Thyroid gland (tissue), 4 donors: Measurements from ENCODE around the gene SPRR1B. TPM values are rescaled to one million over a fixed set of nuclear protein-coding genes. Genes with fewer than 3 reads are reported as not detected.
"Not testable (repeated sequence)": the region's sequence is repeated elsewhere in the genome, so short reads cannot be mapped to it uniquely, and the experiment has no call there.

Source experiments
- DNase-seq, 2 donors: peaks; one replicate each; pipeline ENCODE4 v3.0.0-alpha.2; 2019
- H3K27ac ChIP-seq, 3 donors: fragments of 200-600 bp; sonication (generic); 1 replicate in 2 of 3; 2 replicates in 1 of 3; pipeline ENCODE4 v1.5.1; 2016 to 2019; ENCODE audit warnings: mild to moderate bottlenecking in 1 of 3, moderate library complexity in 1 of 3
- H3K27me3 ChIP-seq: fragments of 200-600 bp; sonication (generic); one replicate; pipeline ENCODE4 v1.5.1; 2019
- H3K36me3 ChIP-seq, 2 donors: fragments of 200-600 bp; sonication (generic); one replicate each; pipeline ENCODE4 v1.5.1; 2016 to 2019
- H3K4me1 ChIP-seq, 2 donors: fragments of 200-600 bp; sonication (generic); one replicate each; pipeline ENCODE4 v1.5.1; 2017 to 2019
- H3K4me3 ChIP-seq, 3 donors: fragments of 200-600 bp; sonication (generic); replicated peaks in 1 of 3; 1 replicate in 2 of 3; 2 replicates in 1 of 3; pipeline ENCODE4 v1.5.1; 2016; ENCODE audit warnings: mild to moderate bottlenecking in 1 of 3
- H3K9me3 ChIP-seq: fragments of 200-600 bp; sonication (generic); one replicate; pipeline ENCODE4 v1.5.1; 2017
- CTCF ChIP-seq, 6 experiments: fragments of 200-600 bp in 3 of 6; fragments of 450-650 bp in 3 of 6; sonication (generic) in 3 of 6; IDR thresholded peaks; one replicate each; pipeline ENCODE4 v1.5.1; 2016 to 2019; ENCODE audit warnings: antibody characterized with exemption in 6 of 6, mild to moderate bottlenecking in 2 of 6, inconsistent platforms in 1 of 6, moderate library complexity in 1 of 6
- POLR2A ChIP-seq, 2 donors: fragments of 450-650 bp; IDR thresholded peaks; one replicate each; pipeline ENCODE4 v1.6.1; 2017; ENCODE audit warnings: antibody characterized with exemption in 2 of 2, mild to moderate bottlenecking in 2 of 2, moderate library complexity in 1 of 2
- WGBS, 2 donors: methylation state at CpG; one replicate each; pipeline ENCODE4 v1.1.5; 2017; 5-methylcytosine and 5-hydroxymethylcytosine counted together
- intact Hi-C: fragments of 100-400 bp; cut with DNase I; formaldehyde crosslinking; loops from one replicate; pipeline ENCODE4 v1.15.1; 2023
- total RNA-seq, 4 donors: library from RNA; depleted of rRNA; stranded (reverse); fragments of >200 nt; gene quantifications; one replicate each; pipeline ENCODE4 v1.2.3, GENCODE V29; 2016

The SPRR1B gene
- total RNA-seq, 4 donors from 2014 or later: not detected

GRCh38 chr1:152999818-153000217 lies 31.2 kb upstream of the SPRR1B start:
- TF ChIP-seq POLR2A (IDR thresholded peaks at IDR 0.05) (no peak), CTCF (IDR thresholded peaks at IDR 0.05) (no peak)
- H3K9me3 ChIP-seq: no peaks in the 10 kb centered on the region
- no peak overlapping the region for H3K4me3 ChIP-seq
- no peaks in the 10 kb centered on the region for H3K27me3 ChIP-seq
- WGBS, 2 donors: 52 to 68% methylated on average over 6 of the region's 6 CpGs
- DNase-seq: no peak
- H3K36me3 ChIP-seq: no peaks in the 10 kb centered on the region
- H3K4me1 ChIP-seq: no peaks in the 10 kb centered on the region
- H3K27ac ChIP-seq: no peak overlapping the region
- intact Hi-C loops: no loop called here

DNA sequence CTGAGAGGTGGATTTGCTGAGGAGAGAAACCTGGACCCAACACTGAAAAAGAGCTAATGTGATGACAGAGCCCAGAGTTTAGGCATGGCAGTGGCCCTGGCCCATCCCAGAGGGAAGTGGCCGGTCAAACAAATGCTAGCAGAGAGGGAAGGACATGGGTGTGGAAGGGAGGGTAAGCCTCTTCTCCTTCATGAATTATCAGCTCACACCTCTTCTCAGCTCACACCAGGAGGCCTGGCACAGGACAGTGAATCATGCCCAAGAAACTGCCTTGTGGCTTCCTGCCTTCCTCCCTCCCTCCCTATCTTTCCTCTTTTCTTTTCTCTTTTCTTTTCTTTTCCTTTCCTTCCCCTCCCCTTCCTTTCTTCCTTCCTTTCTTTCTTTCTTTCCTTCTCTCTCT lies 30.7 kb upstream of the SPRR1B start:
- no peak overlapping the region for H3K27ac ChIP-seq
- H3K9me3 ChIP-seq: no peaks in the 10 kb centered on the region
- no peak overlapping the region for H3K4me3 ChIP-seq
- intact Hi-C loops: no loop called here
- no peaks in the 10 kb centered on the region for H3K27me3 ChIP-seq
- DNase-seq: no peak
- H3K4me1 ChIP-seq: no peaks in the 10 kb centered on the region
- no peak for TF ChIP-seq POLR2A (IDR thresholded peaks at IDR 0.05)
- TF ChIP-seq CTCF (IDR thresholded peaks at IDR 0.05): no peak
- H3K36me3 ChIP-seq: no peaks in the 10 kb centered on the region
- 100% methylated on average over 1 of the region's 1 CpG for WGBS, 2 donors

- no peak for TF ChIP-seq POLR2A (IDR thresholded peaks at IDR 0.05)
- WGBS, 2 donors: 55 to 72% methylated on average over 2 of the region's 2 CpGs
- Histone ChIP-seq H3K36me3 (no peaks in the 10 kb centered on the region), H3K27ac (no peak within 1 kb of the TSS), H3K9me3 (no peaks in the 10 kb centered on the region), H3K27me3 (no peaks in the 10 kb centered on the region), H3K4me1 (no peaks in the 10 kb centered on the region), H3K4me3 (no peak within 1 kb of the TSS)
- intact Hi-C loops: no loop called here
- no peak for DNase-seq
Measured at GRCh38 chr1:153001382-153001781, 29.6 kb upstream of the SPRR1B start, which contains the start of gene SPRR3. Gene SPRR3, plus strand, starts transcription at chr1:153001749. Its CDS starts 1,272 bp downstream, at chr1:153003021.

DNA sequence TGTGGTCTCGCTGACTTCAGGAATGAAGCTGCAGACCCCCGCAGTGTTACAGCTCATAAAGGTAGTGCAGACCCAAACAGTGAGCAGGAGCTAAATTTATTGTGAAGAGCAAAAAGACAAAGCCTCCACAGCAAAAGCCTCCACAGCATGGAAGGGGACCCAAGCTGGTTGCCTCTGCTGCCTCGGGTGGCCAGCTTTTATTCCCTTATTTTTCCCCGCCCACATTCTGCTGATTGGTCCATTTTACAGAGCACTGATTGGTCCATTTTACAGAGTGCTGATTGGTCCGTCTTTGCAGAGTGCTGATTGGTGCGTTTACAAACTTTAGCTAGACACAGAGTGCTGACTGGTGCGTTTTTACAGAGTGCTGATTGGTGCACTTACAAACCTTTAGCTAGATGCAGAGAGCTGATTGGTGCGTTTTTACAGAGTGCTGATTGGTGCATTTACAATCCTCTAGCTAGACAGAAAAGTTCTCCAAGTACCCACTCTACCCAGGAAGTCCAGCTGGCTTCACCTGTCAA lies 19.7 kb upstream of the SPRR1B start:
- H3K4me1 ChIP-seq, H3K9me3 ChIP-seq, intact Hi-C loops, H3K27ac ChIP-seq, H3K36me3 ChIP-seq, DNase-seq, H3K4me3 ChIP-seq, H3K27me3 ChIP-seq: not testable (repeated sequence)
- 83 to 86% methylated on average over 8 of the region's 8 CpGs for WGBS, 2 donors

DNA sequence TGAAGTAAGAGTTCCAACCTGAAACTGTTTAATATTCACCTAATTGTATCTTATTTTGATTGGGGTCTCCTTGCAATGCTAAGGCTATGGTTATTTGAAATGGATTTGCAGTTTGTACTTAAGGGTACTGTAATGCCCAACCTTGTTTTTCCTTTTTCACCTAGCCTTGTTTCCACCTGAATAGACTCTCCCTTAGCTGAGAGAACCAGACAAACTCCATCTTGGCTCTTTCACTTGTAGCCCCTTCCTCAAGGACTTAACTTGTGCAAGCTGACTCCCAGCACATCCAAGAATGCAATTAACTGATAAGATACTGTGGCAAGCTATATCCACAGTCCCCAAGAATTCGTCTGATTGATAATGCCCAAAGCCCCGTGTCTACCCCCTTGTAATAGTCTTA lies 9.2 kb upstream of the SPRR1B start:
- H3K4me3 ChIP-seq, H3K9me3 ChIP-seq, H3K27me3 ChIP-seq, H3K4me1 ChIP-seq, intact Hi-C loops, H3K27ac ChIP-seq, DNase-seq, H3K36me3 ChIP-seq: not testable (repeated sequence)
- 15 to 18% methylated on average over 2 of the region's 2 CpGs for WGBS, 2 donors

- DNase-seq, H3K4me1 ChIP-seq, H3K36me3 ChIP-seq, H3K27me3 ChIP-seq, H3K4me3 ChIP-seq, H3K9me3 ChIP-seq, intact Hi-C loops, H3K27ac ChIP-seq: not testable (repeated sequence)
- 45 to 48% methylated on average over 9 of the region's 9 CpGs for WGBS, 2 donors
Measured at GRCh38 chr1:153022340-153022739, 8.7 kb upstream of the SPRR1B start.

- intact Hi-C loops: no loop called here
- Histone ChIP-seq H3K4me1 (no peaks in the 10 kb centered on the region), H3K27me3 (no peaks in the 10 kb centered on the region), H3K27ac (no peak overlapping the region), H3K4me3 (no peak overlapping the region), H3K36me3 (no peaks in the 10 kb centered on the region), H3K9me3 (no peaks in the 10 kb centered on the region)
- 90% methylated on average over 7 of the region's 7 CpGs for WGBS, 2 donors
- no peak for TF ChIP-seq CTCF (IDR thresholded peaks at IDR 0.05)
- TF ChIP-seq POLR2A (IDR thresholded peaks at IDR 0.05): no peak
- no peak for DNase-seq
Measured at GRCh38 chr1:153023109-153023508, 7.9 kb upstream of the SPRR1B start.
